NCI-H1092 (cell line): ENCODE measurements around the gene ASIC2.
"Not testable (repeated sequence)": the region's sequence is repeated elsewhere in the genome, so short reads cannot be mapped to it uniquely, and the experiment has no call there.

Experiments used
- DNase-seq: peaks from one replicate; lab custom pipeline; 2025; lab: John Stamatoyannopoulos, UW

Gene ASIC2

GRCh38 chr17:32980230-32980629, 312.9 kb downstream of the ASIC2 start:
- DNase-seq: no peak

- no peak for DNase-seq
Observed at GRCh38 chr17:32976605-32977004, 316.5 kb downstream of the ASIC2 start.

- no peak for DNase-seq
Observed at GRCh38 chr17:32976131-32976530, 317.0 kb downstream of the ASIC2 start.

GRCh38 chr17:32971171-32971570, 321.9 kb downstream of the ASIC2 start:
- DNase-seq: no peak

- no peak for DNase-seq
Observed at GRCh38 chr17:32970281-32970680, 322.8 kb downstream of the ASIC2 start.

GRCh38 chr17:32969231-32969630, 323.9 kb downstream of the ASIC2 start:
- not testable (repeated sequence) for DNase-seq

GRCh38 chr17:32964541-32964940, 328.6 kb downstream of the ASIC2 start:
- DNase-seq: no peak
